BJ (cell line): ENCODE results near the gene ZNF205. TPM values are rescaled to one million over a fixed set of nuclear protein-coding genes. Genes with fewer than 3 reads are reported as not detected.

Source experiments
- CTCF ChIA-PET: fragments of 350-600 bp; formaldehyde crosslinking; extraction: SDS; loops from one replicate; lab custom pipeline; 2021; ENCODE audit warnings: antibody characterized with exemption, inconsistent platforms; lab: Yijun Ruan, JAX
- POLR2A ChIA-PET: fragments of 300-600 bp; sonication (Branson Sonifier 250); formaldehyde crosslinking; extraction: SDS; loops from one replicate; lab custom pipeline; 2021; ENCODE audit warnings: antibody characterized with exemption; lab: Charles Lee
- DNase-seq: peaks from one replicate; pipeline ENCODE4 v3.0.0-alpha.2; 2011; ENCODE audit warnings: low read depth
- H3K27me3 ChIP-seq: 2 replicates; pipeline ENCODE4 v1.6.0; 2011; ENCODE audit warnings: low read length; ENCODE audit not compliant: control insufficient read depth, insufficient read depth
- H3K36me3 ChIP-seq: 2 replicates; pipeline ENCODE4 v1.5.1; 2011; ENCODE audit warnings: low read length; ENCODE audit not compliant: control insufficient read depth, insufficient read depth
- H3K4me3 ChIP-seq: 2 replicates; pipeline ENCODE4 v1.5.1; 2011; ENCODE audit warnings: low read depth, mild to moderate bottlenecking, control low read depth, low read length
- CTCF ChIP-seq: IDR thresholded peaks from 2 replicates; pipeline ENCODE4 v1.5.1; 2011; ENCODE audit warnings: low read depth, mild to moderate bottlenecking, control low read depth, inconsistent platforms, low read length, moderate library complexity; ENCODE audit not compliant: insufficient read depth
- polyA plus RNA-seq: library from polyadenylated mRNA; depleted of rRNA; stranded (reverse); fragments of >200 nt; gene quantifications from 2 replicates; pipeline ENCODE4 v1.2.3, GENCODE V29; 2011

ZNF205 gene
- polyA plus RNA-seq, 1 experiment: 9.0 TPM

- CTCF ChIA-PET: interaction anchor here (1.2 to 3.1 kb wide), 3 partner anchors 11 to 24 kb away, joined by 3 to 17 read pairs (median 6); no protein-coding TSS in a partner anchor
- POLR2A ChIA-PET: no interaction called here
- TF ChIP-seq CTCF: no peak
Observed at GRCh38 chr16:3118846-3119245, 6.5 kb downstream of the ZNF205 start.

GRCh38 chr16:3119286-3119685 lies 6.9 kb downstream of the ZNF205 start:
- ChIA-PET CTCF (interaction anchor here (1.2 to 3.1 kb wide), 5 partner anchors 10 to 60 kb away, joined by 3 to 17 read pairs (median 3); partner anchors contain the start of gene ZNF213), POLR2A (no interaction called here)
- no peak for DNase-seq

More at GRCh38 chr16:3118846-3119245, 6.5 kb downstream of the ZNF205 start:
- no peaks in the 10 kb centered on the region for H3K27me3 ChIP-seq
- H3K4me3 ChIP-seq: no peak overlapping the region
- H3K36me3 ChIP-seq: peaks cover 32% of the 10 kb centered on the region
- no peak for DNase-seq

GRCh38 chr16:3119701-3120408 lies 7.5 kb downstream of the ZNF205 start:
- CTCF ChIA-PET: interaction anchor here (1.2 to 3.1 kb wide), 5 partner anchors 10 to 60 kb away, joined by 3 to 17 read pairs (median 3); partner anchors contain the start of gene ZNF213
- DNase-seq: no peak

More at GRCh38 chr16:3119286-3119685, 6.9 kb downstream of the ZNF205 start:
- H3K36me3 ChIP-seq: peaks cover 32% of the 10 kb centered on the region
- H3K27me3 ChIP-seq: no peaks in the 10 kb centered on the region
- H3K4me3 ChIP-seq: no peak overlapping the region
- no peak for TF ChIP-seq CTCF

GRCh38 chr16:3120435-3120834 lies 8.0 kb downstream of the ZNF205 start:
- Histone ChIP-seq H3K4me3 (no peak overlapping the region), H3K36me3 (peaks cover 28% of the 10 kb centered on the region), H3K27me3 (no peaks in the 10 kb centered on the region)
- POLR2A ChIA-PET: no interaction called here
- DNase-seq: no peak
- CTCF ChIA-PET: interaction anchor here (1.3 to 3.1 kb wide), 4 partner anchors 9 to 61 kb away, joined by 3 to 17 read pairs (median 4); partner anchors contain the start of gene ZNF213
- TF ChIP-seq CTCF: no peak

More at GRCh38 chr16:3119701-3120408, 7.5 kb downstream of the ZNF205 start:
- Histone ChIP-seq H3K27me3 (no peaks in the 10 kb centered on the region), H3K4me3 (no peak overlapping the region), H3K36me3 (peaks cover 32% of the 10 kb centered on the region)
- POLR2A ChIA-PET: no interaction called here
- no peak for TF ChIP-seq CTCF

GRCh38 chr16:3121851-3122467 lies 9.6 kb downstream of the ZNF205 start:
- POLR2A ChIA-PET: no interaction called here
- CTCF ChIA-PET: interaction anchor here (2.6 kb wide), 1 partner anchor 63 kb away, joined by 11 read pairs; no protein-coding TSS in a partner anchor
- Histone ChIP-seq H3K36me3 (peaks cover 21% of the 10 kb centered on the region), H3K27me3 (no peaks in the 10 kb centered on the region), H3K4me3 (no peak overlapping the region)
- no peak for TF ChIP-seq CTCF
- DNase-seq: no peak
